Neural progenitor cell (in vitro differentiated cells): Measurements from ENCODE around the gene GDPD5.

Source experiments
- CTCF ChIP-seq: fragments of 200-600 bp; sonication (generic); IDR thresholded peaks from 2 replicates; pipeline ENCODE4 v1.5.1; 2017; ENCODE audit warnings: antibody characterized with exemption, mild to moderate bottlenecking
- EZH2phosphoT487 ChIP-seq: fragments of 200-600 bp; sonication (generic); IDR thresholded peaks from 2 replicates; pipeline ENCODE4 v1.6.1; 2017; ENCODE audit warnings: antibody characterized with exemption

DNA sequence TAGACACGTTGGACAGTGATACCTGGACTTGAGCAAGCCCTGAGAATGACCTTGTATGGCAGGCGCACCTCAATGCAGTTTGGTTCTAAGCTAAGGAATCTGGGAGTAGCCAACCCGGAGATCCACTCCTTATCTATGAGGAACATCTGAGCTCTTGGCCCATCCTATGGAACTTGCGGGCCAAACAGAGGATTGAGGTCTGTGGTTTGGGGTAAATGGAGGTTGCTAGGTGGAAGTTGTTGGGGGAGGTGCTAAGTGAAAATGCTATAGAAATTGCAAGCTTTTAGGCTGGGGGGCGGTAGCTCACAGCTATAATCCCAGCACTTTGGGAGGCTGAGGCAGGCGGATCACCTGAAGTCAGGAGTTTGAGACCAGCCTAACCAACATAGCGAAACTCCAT is 8.9 kb downstream of the GDPD5 start:
- TF ChIP-seq EZH2phosphoT487 (no peak), CTCF (no peak)
